Measurements from ENCODE around the gene DGAT2. TPM values are rescaled to one million over a fixed set of nuclear protein-coding genes. Genes with fewer than 3 reads are reported as not detected.

DGAT2 gene
- total RNA-seq, 1 donor from 2014 or later, result 26.2 TPM

DNA sequence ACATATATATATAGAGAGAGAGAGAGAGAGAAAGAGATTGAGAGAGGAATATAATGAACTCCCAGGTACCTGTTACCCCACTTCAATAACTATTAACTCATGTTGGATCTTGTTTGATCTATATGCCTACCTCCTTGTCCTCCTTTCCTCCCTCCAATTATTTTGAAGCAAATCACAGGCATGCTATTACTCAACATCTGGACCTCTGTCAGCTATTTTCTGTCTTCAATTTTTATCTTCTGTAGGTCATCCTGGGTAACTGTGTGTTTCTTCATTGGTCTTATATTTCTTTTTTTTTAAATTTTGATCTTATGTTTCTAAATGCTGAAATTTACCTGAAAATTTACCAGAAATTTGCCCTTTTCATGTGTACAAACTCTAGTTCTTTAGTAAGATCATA is 71.3 kb downstream of the DGAT2 start:
- no peak for DNase-seq (ENCODE audit: low spot score in 2 of 2)
- TF ChIP-seq, protein P1, sequence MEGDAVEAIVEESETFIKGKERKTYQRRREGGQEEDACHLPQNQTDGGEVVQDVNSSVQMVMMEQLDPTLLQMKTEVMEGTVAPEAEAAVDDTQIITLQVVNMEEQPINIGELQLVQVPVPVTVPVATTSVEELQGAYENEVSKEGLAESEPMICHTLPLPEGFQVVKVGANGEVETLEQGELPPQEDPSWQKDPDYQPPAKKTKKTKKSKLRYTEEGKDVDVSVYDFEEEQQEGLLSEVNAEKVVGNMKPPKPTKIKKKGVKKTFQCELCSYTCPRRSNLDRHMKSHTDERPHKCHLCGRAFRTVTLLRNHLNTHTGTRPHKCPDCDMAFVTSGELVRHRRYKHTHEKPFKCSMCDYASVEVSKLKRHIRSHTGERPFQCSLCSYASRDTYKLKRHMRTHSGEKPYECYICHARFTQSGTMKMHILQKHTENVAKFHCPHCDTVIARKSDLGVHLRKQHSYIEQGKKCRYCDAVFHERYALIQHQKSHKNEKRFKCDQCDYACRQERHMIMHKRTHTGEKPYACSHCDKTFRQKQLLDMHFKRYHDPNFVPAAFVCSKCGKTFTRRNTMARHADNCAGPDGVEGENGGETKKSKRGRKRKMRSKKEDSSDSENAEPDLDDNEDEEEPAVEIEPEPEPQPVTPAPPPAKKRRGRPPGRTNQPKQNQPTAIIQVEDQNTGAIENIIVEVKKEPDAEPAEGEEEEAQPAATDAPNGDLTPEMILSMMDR (IDR thresholded peaks at IDR 0.05), result no peak
- Histone ChIP-seq H3K4me3 (no peak overlapping the region), H3K9me3 (no peaks in the 10 kb centered on the region), H3K4me1 (peaks cover 0 to 2% of the 10 kb centered on the region in 2 donors), H3K36me3 (no peaks in the 10 kb centered on the region), H3K27ac (no peak overlapping the region), H3K27me3 (no peaks in the 10 kb centered on the region)
- intact Hi-C loops (cut with DNase I), result no loop called here

GRCh38 chr11:75840522-75840921 is 71.9 kb downstream of the DGAT2 start:
- Histone ChIP-seq H3K36me3 (no peaks in the 10 kb centered on the region), H3K27ac (no peak overlapping the region), H3K4me3 (no peak overlapping the region), H3K9me3 (no peaks in the 10 kb centered on the region), H3K4me1 (peaks cover 0 to 2% of the 10 kb centered on the region in 2 donors), H3K27me3 (no peaks in the 10 kb centered on the region)
- no peak for DNase-seq (ENCODE audit: low spot score in 2 of 2)
- intact Hi-C loops (cut with DNase I), result no loop called here
- TF ChIP-seq, protein P1 (IDR thresholded peaks at IDR 0.05), result no peak

DNA sequence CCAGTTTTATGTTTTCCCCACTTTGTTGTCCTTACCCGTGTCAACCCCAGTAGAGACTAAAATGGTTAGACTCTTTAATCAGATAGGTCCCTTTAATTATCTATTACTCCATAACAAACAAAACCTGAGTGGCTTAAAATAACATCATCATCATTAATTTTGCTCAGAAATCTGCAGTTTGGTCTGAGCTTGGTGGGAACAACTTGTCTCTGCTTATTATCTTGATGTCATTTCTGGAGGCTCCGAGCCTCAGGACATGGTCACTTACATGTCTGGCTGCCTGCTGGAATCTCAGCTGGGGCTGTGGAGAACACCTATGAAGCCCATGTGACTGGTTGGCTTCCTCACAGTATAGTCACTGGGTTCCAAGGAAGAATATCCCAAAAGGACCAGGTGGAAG is 73.2 kb downstream of the DGAT2 start:
- Histone ChIP-seq H3K27me3 (no peaks in the 10 kb centered on the region), H3K4me3 (no peak overlapping the region), H3K9me3 (no peaks in the 10 kb centered on the region), H3K4me1 (peaks cover 0 to 2% of the 10 kb centered on the region in 2 donors), H3K27ac (no peak overlapping the region), H3K36me3 (no peaks in the 10 kb centered on the region)
- TF ChIP-seq, protein P1 (IDR thresholded peaks at IDR 0.05), result no peak
- DNase-seq (ENCODE audit: low spot score in 2 of 2), result no peak
- intact Hi-C loops (cut with DNase I), result no loop called here

- Histone ChIP-seq H3K27ac (no peak overlapping the region), H3K36me3 (no peaks in the 10 kb centered on the region), H3K4me1 (peaks cover 0 to 3% of the 10 kb centered on the region in 2 donors), H3K9me3 (no peaks in the 10 kb centered on the region), H3K27me3 (no peaks in the 10 kb centered on the region), H3K4me3 (no peak overlapping the region)
- intact Hi-C loops (cut with DNase I), result no loop called here
- TF ChIP-seq, protein P1 (IDR thresholded peaks at IDR 0.05), result no peak
- DNase-seq (ENCODE audit: low spot score in 2 of 2), result no peak
These were observed 76.7 kb downstream of the DGAT2 start for GRCh38 chr11:75845324-75845723.

GRCh38 chr11:75849894-75850293 is 81.3 kb downstream of the DGAT2 start:
- H3K9me3 ChIP-seq, result no peaks in the 10 kb centered on the region
- intact Hi-C loops (cut with DNase I), result no loop called here
- H3K4me3 ChIP-seq, result no peak overlapping the region
- no peaks in the 10 kb centered on the region for H3K27me3 ChIP-seq
- no peaks in the 10 kb centered on the region for H3K36me3 ChIP-seq
- peaks cover 0 to 16% of the 10 kb centered on the region in 2 donors for H3K4me1 ChIP-seq
- TF ChIP-seq, protein P1 (IDR thresholded peaks at IDR 0.05), result no peak
- DNase-seq (ENCODE audit: low spot score in 2 of 2), result no peak
- H3K27ac ChIP-seq, result no peak overlapping the region

DNA sequence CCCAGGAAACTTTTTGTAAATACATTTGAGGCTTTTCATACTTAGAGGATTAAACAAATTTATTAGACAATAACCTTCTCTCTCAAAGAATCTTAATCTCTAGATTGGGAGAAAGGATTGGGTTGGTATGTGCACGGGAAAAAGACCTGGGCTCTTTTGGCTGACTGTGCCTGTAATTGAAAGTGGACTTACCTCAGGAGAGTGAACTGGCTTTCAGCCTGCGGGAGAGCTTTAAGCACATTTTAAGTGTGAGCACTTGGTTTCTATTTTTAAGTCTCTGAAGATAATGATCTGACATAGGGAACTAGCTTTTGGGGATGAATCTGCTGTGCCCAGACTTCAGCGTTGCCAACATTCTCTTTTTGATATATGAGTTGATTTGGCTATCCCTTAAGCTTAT is 82.2 kb downstream of the DGAT2 start:
- Histone ChIP-seq H3K27ac (peak overlapping the region; percentile 63 to 73), H3K9me3 (no peaks in the 10 kb centered on the region), H3K27me3 (no peaks in the 10 kb centered on the region), H3K4me3 (peak overlapping the region in 1 of 2 donors; percentile 7), H3K4me1 (peaks cover 0 to 16% of the 10 kb centered on the region in 2 donors), H3K36me3 (no peaks in the 10 kb centered on the region)
- TF ChIP-seq, protein P1 (IDR thresholded peaks at IDR 0.05), result no peak
- no peak for DNase-seq (ENCODE audit: low spot score in 2 of 2)
- intact Hi-C loops (cut with DNase I), result no loop called here
